Stimulated activated CD4-positive, alpha-beta T cell treated with anti-CD3 and anti-CD28 coated beads, Interleukin-1b, Interleukin-23, amount 100 ng/mL, for 24 hours (primary cell): ENCODE results near the gene A4GNT.

Experiments
- DNase-seq, 4 experiments: peaks; one replicate each; pipeline ENCODE4 v3.0.0-alpha.2; 2020; ENCODE audit warnings: low read depth in 4 of 4, low spot score in 1 of 4

A4GNT gene

DNA sequence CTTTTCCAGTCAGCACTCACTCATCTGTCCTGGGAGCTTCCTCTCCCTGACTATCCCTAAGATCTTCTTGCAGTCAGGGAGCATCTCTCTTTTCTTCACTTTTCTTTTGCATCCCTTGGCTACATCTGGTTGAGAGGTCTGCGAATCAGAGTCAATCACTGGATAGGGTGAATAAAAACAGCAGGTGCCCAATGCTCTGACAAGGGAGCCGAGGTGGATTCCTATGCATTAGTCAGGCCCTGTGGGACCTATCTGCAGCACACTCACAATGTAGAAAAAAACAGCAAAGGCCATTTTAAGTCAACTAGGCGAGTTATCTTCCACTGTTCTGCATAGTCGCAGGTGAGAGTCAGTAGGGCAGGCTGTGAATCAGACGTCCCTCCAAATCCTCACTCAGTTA, 52.3 kb downstream of the A4GNT start:
- DNase-seq, result no peak

DNA sequence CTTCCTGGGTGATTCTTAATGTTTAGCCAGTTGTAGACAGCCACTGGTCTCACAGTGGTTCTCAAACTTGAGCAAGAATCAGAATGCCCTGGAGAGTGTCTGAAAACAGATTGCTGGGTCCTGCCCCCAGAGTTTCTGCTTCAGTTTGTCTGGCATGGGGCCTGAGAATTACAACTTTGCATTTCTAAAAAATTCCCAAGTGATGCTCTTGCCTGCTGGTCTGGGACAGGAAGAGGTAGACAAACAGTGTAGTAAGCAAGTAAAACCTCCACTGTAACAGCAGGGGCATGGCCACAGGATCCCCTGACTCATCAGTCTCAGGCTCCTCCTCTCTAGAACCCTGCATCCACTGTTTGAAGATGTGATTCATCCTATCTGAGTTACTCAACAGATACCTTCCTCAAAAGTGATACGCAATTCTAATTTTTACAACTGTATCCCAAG, 53.3 kb downstream of the A4GNT start:
- no peak for DNase-seq

DNA sequence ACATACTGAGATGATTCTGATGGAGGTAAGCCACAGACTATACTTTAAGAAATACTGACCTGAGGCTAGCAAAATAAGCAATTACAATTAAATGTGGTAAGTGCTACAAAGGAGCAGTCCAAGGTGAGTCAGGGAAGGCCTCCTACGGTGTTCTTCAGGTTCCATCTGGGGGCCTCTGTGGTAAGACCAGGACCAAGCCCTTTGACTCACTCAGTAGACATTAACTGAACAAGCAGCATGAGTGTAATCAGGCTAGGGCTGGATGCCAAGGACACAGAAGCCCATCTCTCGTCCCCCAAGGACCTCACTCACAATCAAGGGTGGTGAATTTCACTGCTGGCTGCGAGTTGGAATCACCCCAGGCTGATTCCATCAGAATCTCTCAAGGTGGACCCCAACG, 54.1 kb downstream of the A4GNT start:
- DNase-seq, result no peak
